Activated T-cell treated with anti-CD3 and anti-CD28 coated beads, Interleukin-2, amount 50 U/mL, for 48 hours (primary cell): ENCODE data around the gene SLC28A1.
"Not testable (repeated sequence)": the region's sequence is repeated elsewhere in the genome, so short reads cannot be mapped to it uniquely, and the experiment has no call there.

Source experiments
- DNase-seq, 2 experiments: peaks; one replicate each; pipeline ENCODE4 v3.0.0-alpha.2; 2020

SLC28A1 gene

DNA sequence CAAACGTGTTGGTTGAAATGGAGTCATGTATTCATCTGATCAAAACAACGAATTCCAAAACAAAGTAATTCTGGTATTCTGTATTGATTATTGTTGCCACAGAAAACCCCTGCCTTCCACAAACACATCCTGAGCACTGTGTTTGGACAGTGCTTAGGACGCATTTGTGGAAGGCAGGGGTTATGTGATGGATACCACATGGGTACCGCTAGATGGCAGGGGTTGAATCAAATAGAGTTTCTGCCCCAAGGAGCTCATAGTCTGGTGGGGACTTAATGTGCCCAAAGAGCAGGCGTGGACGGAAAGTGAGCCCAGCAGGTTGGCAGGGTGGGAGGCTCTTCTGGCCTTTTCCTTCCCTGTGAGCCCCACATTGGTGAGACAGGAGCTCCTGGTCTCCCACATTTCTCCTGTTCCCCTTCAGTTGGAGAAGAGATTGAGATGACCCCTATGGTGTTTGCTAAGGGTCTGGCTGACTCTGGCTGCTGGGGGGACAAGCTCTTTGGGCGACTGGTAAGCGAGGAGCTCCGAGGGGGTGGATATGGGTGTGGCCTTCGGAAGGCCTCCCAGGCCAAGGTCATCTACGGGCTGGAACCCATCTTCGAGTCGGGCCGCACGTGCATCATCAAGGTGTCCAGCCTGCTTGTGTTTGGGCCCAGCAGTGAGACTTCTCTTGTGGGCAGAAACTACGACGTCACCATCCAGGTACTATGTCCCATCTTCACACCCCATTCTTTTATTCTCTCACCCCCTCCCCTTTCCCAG, 22.1 kb upstream of the SLC28A1 start:
- no peak for DNase-seq

- DNase-seq = no peak
Measured at GRCh38 chr15:84863565-84864443, 20.7 kb upstream of the SLC28A1 start.

DNA sequence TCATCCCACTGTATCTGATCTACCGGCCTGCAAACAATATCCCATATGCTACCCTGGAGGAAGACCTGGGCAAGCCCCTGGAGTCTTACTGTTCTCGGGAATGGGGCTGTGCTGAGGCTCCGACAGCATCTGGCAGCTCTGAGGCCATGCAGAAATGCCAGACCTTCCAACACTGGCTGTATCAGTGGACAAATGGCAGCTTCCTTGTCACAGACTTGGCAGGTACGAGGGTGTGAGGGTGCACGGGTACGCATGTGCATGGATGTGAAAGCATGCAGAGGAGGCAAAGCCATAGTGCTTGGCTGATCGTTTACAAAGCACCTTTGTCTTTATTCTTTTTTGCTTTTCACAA, 20.0 kb upstream of the SLC28A1 start:
- no peak for DNase-seq

DNA sequence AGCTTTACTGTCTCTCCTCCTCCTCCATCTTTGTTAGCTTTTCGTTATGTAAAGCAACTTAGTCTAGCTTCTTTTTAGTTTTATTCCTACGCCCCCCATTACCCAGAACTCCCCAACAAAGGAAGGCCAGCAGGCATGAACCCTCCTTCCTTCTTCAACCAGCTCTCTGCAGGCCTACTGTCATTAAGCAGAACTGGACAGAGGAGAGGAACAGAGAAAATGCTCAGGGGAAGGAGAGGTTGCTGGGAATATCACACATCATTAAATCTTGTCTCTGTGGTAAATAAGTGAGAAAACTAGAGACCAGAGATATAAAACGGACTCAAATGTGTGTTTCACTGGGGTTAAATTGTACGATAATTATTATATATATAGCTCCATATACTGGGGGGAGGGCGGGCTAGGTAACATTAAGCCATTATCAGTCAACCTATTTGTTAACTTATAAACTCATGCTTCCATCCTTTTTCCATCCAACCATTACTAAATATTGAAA, 19.3 kb upstream of the SLC28A1 start:
- DNase-seq = no peak

GRCh38 chr15:84868037-84868880, 16.2 kb upstream of the SLC28A1 start:
- DNase-seq = no peak

GRCh38 chr15:84869510-84869909, 15.0 kb upstream of the SLC28A1 start:
- DNase-seq = no peak

DNA sequence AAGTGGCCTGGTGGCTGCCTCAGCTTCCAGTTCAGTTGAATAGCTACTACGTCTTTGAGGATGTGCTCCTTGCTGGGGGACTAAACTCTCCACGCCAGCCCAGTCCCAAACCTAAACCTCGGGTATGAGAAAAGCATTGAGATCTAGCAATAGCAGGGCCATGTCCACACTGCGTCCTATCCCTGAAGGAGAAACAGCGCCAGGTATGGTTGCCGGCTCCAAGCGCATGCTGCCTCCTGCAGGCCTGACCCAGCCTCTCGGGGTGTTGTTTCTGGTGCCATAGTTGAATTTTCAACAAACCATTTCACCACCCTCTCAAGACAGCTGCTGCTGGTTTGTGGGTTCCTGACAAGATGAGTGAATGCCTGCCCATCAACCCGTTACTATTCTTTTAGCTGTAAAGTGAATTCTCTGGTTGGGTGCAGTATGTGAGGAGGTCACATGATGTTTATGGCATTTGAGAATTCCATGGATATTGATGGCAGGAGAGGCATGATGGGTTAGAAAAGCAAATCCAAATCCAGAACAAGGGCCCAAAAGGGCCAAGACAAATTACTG, 13.0 kb upstream of the SLC28A1 start:
- DNase-seq = no peak

DNA sequence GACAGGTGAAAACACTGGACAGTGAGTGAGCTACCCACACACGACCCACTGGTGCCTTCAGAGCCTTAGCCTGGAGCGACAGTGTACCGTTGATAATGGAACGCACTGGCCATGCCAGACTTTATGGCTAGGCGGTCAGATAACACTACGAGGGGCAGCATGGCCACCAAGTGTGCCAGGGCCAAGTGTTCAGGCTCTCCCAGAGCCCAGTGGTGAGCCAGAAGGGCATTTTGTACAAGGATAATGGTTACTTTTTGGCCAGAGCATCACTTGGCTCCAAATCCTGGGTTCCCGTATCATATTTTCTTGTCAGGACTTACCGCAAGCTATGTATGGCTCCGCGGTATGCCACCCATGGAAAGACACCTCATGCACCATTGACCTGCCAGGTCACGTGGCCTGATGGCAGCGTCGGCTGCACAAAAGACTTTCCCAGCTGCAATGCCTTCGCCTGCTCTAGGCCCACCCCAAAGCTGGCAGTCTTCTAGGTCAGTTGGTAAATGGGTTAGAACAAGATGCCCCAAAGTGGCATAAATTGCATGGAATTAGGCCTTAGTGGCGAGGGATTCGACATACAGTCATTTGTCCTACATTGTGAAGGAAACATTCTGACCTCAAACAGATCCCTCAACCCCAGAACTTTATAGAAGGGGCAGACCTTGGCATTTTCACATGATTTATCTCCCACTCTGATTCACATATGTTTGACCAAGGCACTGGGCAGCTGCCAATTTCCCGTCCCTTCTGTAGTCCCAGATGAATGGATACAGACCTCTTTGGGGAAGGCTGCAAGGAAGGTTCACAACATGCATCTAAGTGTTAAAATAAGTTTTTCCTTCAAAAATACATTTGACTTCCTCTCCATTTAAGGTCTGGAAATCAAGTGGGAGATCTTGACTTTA, 12.2 kb upstream of the SLC28A1 start:
- no peak for DNase-seq

DNA sequence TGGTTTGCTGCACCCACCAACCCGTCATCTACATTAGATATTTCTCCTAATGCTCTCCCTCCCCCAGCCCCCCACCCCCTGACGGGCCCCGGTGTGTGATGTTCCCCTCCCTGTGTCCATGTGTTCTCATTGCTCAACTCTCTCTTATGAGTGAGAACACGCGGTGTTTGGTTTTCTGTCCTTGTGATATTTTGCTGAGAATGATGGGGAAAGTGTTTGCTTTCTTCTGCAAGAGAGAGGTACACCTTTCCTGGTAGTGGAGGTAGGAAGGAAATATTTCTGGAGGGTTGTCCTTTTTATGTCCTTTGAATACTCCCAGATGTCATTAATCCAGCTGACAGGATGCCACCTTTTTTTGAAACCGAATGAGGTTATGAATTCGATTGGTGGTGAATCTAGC, 10.5 kb upstream of the SLC28A1 start:
- DNase-seq = no peak

- DNase-seq = no peak
Measured at GRCh38 chr15:84874981-84875699, 9.3 kb upstream of the SLC28A1 start.

GRCh38 chr15:84876269-84876668, 8.2 kb upstream of the SLC28A1 start:
- DNase-seq = no peak

DNA sequence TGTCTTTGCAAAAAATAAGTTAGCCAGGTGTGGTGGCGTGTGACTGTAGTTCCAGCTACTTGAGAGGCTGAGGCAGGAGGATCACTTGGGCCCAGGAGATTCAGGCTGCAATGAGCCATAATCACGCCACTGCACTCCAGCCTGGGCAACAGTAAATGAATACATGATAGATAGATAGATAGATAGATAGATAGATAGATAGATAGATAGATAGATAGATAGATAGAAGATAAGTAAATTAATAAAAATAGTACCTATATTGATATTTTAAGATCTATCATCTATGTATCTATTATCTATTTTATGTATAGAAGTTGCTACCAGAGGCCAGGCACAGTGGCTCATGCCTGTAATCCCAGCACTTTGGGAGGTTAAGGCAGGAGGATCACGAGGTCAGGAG, 6.8 kb upstream of the SLC28A1 start:
- DNase-seq = not testable (repeated sequence)

GRCh38 chr15:84878504-84878903, 6.0 kb upstream of the SLC28A1 start:
- peak; percentile 72 to 78 for DNase-seq

DNA sequence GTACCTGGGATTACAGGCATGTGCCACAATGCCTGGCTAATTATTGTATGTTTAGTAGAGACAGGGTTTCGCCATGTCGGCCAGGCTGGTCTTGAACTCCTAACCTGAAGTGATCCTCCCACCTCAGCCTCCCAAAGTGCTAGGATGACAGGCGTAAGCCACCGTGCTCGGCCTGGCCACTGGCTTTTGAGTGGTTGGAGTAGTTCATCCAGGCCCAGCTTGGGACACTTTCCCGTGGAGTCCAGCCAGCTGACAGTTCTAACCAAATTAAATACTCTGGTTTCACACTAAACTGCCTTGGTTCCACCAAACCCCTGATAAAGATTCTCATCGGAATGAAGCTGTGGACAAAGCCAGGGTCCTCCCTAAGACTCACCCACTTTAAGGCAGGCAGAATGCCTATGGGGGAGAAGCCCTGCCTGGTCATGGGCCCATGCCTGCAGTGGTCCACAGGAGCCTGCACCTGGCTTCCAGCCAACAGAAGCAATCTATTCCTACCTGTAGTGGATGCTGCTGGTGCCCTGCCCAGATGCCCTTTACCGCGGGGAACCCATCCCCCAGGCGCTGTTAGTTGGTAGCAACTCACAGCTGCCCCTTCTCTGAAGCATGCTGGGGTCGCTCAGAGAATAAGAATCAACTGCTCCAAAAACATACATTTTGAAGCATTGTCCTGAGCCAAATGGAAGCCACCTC, 5.2 kb upstream of the SLC28A1 start:
- DNase-seq = no peak

DNA sequence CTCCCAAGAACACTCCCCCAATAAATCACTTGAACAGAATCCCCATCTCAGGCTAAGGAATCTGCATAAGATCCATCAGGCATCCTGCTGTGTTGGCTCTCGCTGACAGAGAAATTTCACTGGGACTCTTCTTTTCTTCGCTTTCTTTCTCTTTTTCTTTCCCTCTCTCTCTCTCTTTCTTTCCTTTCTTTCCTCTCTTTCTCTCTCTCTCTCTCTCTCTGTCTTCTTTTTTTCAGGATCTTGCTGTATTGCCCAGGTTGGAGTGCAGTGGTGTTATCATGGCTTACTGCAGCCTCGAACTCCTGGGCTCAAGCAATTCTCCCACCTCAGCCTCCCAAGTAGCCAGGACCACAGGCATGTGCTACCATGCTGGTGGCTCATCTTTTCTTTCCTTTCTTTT, 4.5 kb upstream of the SLC28A1 start:
- no peak for DNase-seq

- DNase-seq = no peak
Measured at GRCh38 chr15:84880822-84881519, 3.5 kb upstream of the SLC28A1 start.

DNA sequence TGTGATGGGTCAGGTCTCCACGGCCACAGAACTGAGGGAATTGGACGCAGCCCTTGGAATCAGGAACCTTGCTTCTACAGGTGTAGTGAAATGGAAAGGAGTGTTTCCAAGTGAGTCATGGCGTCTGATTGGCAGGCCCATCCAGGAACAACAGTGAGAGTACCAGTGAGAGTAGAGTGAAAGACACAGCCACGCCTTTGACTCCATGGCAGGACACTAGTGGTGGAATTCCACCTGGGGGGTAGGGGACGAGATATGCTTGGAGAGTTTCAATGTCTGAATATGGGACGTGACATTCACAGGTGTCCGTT, 3.0 kb upstream of the SLC28A1 start:
- no peak for DNase-seq

GRCh38 chr15:84883466-84883865, 996 bp upstream of the SLC28A1 start:
- no peak for DNase-seq

DNA sequence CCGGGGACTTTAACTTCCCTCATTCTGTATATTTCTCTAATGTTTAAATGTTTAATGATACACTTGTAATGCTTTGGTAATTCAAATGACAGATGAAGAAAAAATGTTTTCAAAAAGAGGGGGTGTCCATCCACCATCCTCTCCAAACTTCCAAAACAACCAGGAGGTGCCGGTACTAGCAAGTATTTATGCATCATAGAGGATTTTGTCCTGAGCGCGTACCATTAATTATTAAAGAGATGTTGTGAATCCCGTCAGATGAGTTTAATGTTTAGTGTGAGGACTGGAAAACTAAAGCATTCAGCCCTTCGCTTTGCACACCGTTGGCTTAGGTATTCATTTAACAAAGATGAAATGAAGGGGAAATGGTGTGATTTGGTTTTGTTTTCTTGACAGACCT, 1.3 kb downstream of the SLC28A1 start:
- no peak for DNase-seq
